Mesodermal cell (in vitro differentiated cells): Measurements from ENCODE around the gene MRPS31. TPM values are rescaled to one million over a fixed set of nuclear protein-coding genes. Genes with fewer than 3 reads are reported as not detected.

Experiments used
- H3K27ac ChIP-seq: 2 replicates; pipeline ENCODE4 v1.7.0; 2013; ENCODE audit warnings: mild to moderate bottlenecking, low read depth, low read length, moderate library complexity; ENCODE audit not compliant: severe bottlenecking
- H3K36me3 ChIP-seq: 2 replicates; pipeline ENCODE4 v1.7.1; 2013; ENCODE audit warnings: mild to moderate bottlenecking, low read length, moderate library complexity; ENCODE audit not compliant: control insufficient read depth, insufficient read depth
- H3K4me1 ChIP-seq: one replicate; pipeline ENCODE4 v1.7.1; 2013; ENCODE audit warnings: mild to moderate bottlenecking, low read length; ENCODE audit not compliant: insufficient read depth, control insufficient read depth, poor library complexity, severe bottlenecking
- H3K4me3 ChIP-seq: 2 replicates; pipeline ENCODE4 v1.7.0; 2013; ENCODE audit warnings: low read length, control low read depth, mild to moderate bottlenecking; ENCODE audit not compliant: insufficient read depth, poor library complexity, severe bottlenecking; ENCODE audit errors: extremely low read depth
- H3K9me3 ChIP-seq: 2 replicates; pipeline ENCODE4 v1.7.1; 2013; ENCODE audit warnings: mild to moderate bottlenecking, low read length, moderate library complexity; ENCODE audit not compliant: control insufficient read depth
- WGBS, 2 experiments: methylation state at CpG; one replicate each; pipeline ENCODE4 v1.1.5; 2013; ENCODE audit warnings: missing lambda C conversion rate in 2 of 2; ENCODE audit not compliant: insufficient coverage in 2 of 2; 5-methylcytosine and 5-hydroxymethylcytosine counted together
- polyA plus RNA-seq, 2 experiments: library from polyadenylated mRNA; stranded (reverse); fragments of 50-300 nt; gene quantifications; one replicate each; pipeline ENCODE4 v1.2.3, GENCODE V29; 2013

Gene MRPS31
- polyA plus RNA-seq (2013, experiment 1 of 2), result 23.2 TPM
- polyA plus RNA-seq (2013, experiment 2 of 2), result 32.6 TPM

DNA sequence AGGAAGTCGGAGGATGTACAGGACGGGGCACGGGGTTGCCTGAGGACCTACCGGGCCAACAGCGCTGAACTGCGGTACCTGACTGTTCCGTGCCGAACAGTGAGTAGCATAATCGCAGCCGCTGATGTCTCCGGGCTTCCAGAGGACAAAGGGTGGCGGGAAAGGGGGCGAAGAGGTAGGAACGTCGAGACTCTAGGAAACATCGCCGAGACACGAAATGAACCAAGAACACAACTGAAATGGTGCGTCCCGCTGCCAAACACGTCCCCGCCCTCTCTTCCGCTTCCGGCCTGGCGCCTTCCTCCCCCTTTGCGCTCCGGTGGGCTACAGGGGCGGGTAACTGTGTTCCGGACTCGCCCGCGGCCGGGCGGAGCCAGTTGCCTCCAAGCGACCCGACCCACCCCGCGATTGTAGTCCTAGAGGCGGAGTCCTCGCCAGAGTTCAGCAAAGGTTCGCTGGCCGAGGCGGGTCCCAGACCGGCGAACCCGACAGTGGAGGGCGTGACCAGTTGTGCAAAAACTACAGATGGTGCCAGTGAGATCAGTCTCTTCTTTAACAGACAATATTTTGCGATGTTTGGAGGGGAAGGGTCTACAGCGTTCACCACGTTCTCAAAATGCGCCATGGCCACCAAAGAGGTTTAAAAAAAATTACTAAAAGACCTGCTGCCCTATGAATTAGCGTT is at the start of gene MRPS31:
MRPS31 (minus strand) TSS at position 257 of the 685 bp plus-strand sequence; CDS start at position 203, 54 bp downstream.
- peak within 1 kb of the TSS; percentile 82 for H3K27ac ChIP-seq
- peak within 1 kb of the TSS; percentile 90 for H3K4me3 ChIP-seq
- H3K4me1 ChIP-seq, result no peaks in the 10 kb centered on the region
- H3K36me3 ChIP-seq, result peaks cover 10% of the 10 kb centered on the region
- H3K9me3 ChIP-seq, result no peaks in the 10 kb centered on the region
- 1% methylated on average over 35 to 47 of the region's 52 CpGs for WGBS, 2 experiments

DNA sequence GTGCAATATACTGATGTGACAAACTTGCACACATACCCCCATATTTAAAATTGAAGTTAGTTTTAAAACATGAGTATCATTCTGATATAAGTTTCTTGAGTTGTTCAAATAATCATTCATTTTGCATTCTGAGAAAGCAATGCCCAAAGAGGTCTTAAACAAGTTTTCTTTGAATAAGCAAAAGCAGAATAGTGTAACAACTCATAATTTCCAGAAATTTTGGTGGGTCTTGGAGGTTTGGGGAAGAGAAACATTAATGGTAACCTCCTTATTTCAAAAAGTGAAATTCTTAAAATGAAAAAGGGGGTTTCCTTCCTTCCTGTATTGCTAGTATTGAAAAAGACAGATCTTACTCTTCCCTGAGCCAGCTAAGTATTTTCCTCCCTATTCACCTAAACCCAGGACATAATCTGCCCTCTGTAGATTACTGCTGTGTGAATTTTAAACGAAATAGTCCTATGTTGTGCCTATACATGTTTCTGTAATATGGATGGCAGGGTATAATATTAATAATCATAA is 48.9 kb upstream of the MRPS31 start:
- WGBS, 2 experiments, result no CpG with 5 or more reads among the region's 1 CpG

DNA sequence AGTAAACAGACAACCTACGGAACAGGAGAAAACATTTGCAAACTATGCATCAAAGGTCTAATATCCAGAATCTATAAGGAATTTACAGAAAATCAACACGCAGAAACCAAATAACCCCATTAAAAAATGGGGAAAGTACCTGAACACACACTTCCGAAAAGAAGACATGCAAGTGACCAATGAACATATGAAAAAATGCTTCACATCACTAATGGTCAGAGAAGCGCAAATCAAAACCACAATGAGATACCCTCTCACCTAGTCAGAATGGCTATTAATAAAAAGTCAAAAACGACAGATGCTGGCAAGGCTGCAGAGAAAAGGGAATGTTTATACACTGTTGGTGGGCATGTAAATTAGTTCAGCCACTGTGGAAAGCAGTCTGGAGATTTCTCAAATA is 47.9 kb upstream of the MRPS31 start:
- Histone ChIP-seq H3K36me3 (peaks cover 6% of the 10 kb centered on the region), H3K27ac (no peak overlapping the region), H3K9me3 (peaks cover 5% of the 10 kb centered on the region), H3K4me3 (no peak overlapping the region), H3K4me1 (no peaks in the 10 kb centered on the region)
- 80 to 100% methylated on average over 2 to 3 of the region's 5 CpGs for WGBS, 2 experiments

More for the DNA sequence above, 48.9 kb upstream of the MRPS31 start:
- Histone ChIP-seq H3K36me3 (no peaks in the 10 kb centered on the region), H3K4me3 (no peak overlapping the region), H3K27ac (no peak overlapping the region), H3K4me1 (no peaks in the 10 kb centered on the region), H3K9me3 (peaks cover 5% of the 10 kb centered on the region)

DNA sequence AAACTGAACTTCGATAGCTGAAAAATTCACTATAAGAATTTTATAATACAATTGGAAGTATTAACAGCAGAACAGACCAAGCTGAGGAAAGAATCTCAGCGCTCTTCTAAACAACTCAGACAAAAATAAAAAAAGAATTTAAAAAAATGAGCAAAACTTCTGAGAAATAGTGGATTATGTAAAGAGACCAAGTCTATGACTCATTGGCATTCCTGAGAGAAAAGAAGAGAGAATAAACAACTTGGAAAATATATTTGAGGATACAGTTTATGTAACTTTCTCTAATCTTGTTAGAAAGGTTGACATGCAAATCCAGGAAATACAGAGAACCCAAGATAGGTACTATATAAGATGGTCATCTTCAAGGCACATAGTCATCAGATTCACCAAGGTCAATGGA is 43.8 kb upstream of the MRPS31 start:
- peaks cover 5% of the 10 kb centered on the region for H3K9me3 ChIP-seq
- H3K36me3 ChIP-seq, result peaks cover 41% of the 10 kb centered on the region
- H3K27ac ChIP-seq, result no peak overlapping the region
- no peaks in the 10 kb centered on the region for H3K4me1 ChIP-seq
- WGBS, 2 experiments, result no CpG with 5 or more reads among the region's 2 CpGs
- H3K4me3 ChIP-seq, result no peak overlapping the region

DNA sequence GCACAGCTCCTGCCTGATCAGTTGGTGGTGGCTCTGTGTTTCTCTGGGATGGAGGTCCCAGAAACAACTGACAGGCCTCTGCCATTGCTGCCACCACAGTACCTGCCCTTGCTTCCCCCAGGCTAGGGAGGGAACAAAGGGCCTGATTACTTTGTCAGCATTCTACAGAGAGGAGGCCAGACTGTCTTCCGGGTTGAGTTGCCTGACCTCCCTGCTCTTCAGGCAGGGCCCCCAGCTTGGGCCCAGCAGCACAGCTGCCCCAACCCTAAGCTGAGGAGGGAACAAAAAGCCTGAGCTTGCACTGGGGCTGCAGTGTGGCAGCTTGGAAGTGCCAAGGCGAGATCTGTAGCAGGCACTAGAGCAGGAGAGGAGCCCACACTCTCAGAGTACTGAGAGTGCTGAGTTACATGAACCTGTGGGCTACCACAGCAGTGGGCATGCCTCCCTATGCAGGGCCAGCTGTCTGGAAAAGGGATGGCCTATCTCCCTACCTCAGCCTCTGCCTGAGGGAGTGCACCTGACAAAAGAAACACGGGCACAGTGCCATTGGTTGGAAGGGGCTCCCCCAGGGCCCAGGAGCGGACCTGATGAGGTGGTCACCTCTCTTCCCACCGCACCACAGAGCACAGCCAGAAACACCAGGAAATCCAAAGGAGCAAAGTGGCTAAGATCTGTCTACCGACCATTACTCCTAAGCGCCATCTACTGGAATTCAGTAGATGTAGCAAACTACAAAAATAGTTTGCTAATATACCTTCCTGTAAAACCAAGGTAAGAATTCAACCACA is 42.9 kb upstream of the MRPS31 start:
- 72 to 86% methylated on average over 4 to 6 of the region's 7 CpGs for WGBS, 2 experiments
- H3K27ac ChIP-seq, result no peak overlapping the region
- peaks cover 5% of the 10 kb centered on the region for H3K9me3 ChIP-seq
- no peaks in the 10 kb centered on the region for H3K4me1 ChIP-seq
- H3K36me3 ChIP-seq, result peaks cover 51% of the 10 kb centered on the region
- H3K4me3 ChIP-seq, result no peak overlapping the region

DNA sequence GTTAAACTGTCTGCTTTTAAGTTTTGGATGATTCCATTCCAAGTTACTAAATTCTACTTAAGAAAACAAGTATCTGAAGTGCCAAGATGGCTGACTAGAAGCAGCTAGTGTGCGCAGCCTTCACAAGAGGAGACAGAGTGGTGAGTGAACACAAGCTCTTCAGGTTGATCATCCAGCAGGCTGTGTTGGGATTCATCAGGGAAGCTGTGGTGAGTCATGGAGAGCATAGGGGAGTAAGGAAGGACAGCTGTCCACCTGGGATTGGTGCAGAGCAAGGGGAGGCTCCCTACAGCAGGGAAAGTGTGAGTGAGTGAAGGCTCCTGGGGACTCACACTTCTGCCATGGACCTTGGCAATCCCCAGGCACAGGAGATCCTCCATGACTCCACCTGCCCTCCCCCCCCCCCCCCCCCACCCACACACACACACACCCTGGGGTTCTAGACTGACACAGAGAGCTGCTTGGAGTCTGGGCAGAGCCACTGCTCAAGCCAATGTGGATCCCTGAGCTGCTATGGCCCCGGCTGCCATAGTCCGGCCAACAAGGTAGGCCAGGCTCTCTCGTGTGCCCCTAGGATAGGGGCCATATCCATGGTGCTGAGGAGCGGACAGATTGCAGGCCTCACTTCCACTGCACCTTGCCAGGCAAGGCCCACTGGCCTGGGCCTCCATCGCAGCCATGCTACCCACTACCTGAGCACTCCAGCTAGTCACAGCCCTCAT is 41.9 kb upstream of the MRPS31 start:
- no peak overlapping the region for H3K27ac ChIP-seq
- H3K4me1 ChIP-seq, result no peaks in the 10 kb centered on the region
- H3K36me3 ChIP-seq, result peaks cover 59% of the 10 kb centered on the region
- no peak overlapping the region for H3K4me3 ChIP-seq
- WGBS, 2 experiments, result 95 to 100% methylated on average over 5 to 6 of the region's 6 CpGs
- H3K9me3 ChIP-seq, result peaks cover 5% of the 10 kb centered on the region

DNA sequence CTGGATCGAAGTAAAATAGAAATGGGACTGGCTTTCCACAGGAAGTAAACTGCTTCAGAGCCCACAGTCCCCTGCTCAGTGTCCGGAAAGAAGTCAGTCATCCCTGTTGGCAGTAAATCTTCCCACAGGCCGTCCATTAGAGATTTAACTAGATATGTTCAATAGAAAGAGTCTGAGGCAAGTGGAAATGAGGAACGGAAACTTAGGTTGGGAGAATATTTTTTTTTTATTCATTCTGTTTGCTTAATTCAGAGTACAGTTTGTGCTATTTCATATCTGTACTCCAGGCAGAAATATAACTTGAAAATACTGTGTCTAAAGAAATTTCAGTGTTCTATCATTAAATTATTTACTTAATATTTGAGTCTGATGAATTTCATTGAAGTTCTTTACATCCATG is 41.1 kb upstream of the MRPS31 start:
- WGBS, 2 experiments, result 100% methylated on average over 2 of the region's 4 CpGs; no CpG with 5 or more reads in 1 of the 2 experiments
- no peak overlapping the region for H3K4me3 ChIP-seq
- H3K36me3 ChIP-seq, result peaks cover 67% of the 10 kb centered on the region
- H3K4me1 ChIP-seq, result no peaks in the 10 kb centered on the region
- no peak overlapping the region for H3K27ac ChIP-seq
- H3K9me3 ChIP-seq, result peaks cover 5% of the 10 kb centered on the region

DNA sequence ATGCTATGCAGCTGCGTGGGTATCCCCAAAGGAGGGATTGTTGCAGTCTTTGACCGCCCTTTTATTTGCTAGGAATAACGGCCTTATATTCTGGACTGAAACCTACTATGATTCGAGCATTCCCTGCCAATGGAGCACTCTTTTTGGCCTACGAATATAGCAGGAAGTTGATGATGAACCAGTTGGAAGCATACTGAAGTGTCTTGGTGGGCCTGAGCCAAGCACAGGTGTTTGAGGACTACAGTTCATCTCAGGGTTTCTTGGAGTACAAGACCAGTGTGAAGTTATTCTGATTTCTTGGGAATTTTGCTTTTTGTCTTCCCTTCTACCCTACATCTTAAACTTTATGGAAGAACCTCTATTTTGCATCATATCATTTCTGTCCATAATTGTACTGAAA is 38.5 kb upstream of the MRPS31 start:
- H3K36me3 ChIP-seq, result peaks cover 88% of the 10 kb centered on the region
- H3K4me1 ChIP-seq, result no peaks in the 10 kb centered on the region
- H3K4me3 ChIP-seq, result no peak overlapping the region
- 90 to 97% methylated on average over 5 of the region's 5 CpGs for WGBS, 2 experiments
- no peaks in the 10 kb centered on the region for H3K9me3 ChIP-seq
- H3K27ac ChIP-seq, result no peak overlapping the region

DNA sequence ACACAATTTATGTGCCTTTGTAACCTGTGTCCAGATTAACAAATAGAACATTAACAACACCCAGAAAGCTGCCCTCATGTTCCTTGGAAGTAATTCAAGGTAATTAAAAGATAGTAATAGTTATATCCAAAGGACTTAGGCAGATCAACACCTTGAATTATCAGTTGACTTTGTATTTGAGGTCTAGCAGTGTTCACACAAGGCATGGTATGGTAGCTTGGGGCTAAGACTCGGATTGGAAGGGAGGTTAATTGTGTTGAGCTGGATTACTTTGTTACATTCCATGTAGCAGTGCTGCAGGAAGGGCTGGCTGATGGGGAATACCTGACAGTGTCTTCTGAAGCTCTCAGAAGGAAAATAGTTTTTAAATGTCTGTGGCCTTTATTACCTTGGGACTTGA is 35.3 kb upstream of the MRPS31 start:
- 67 to 100% methylated on average over 1 of the region's 1 CpG for WGBS, 2 experiments
- peaks cover 84% of the 10 kb centered on the region for H3K36me3 ChIP-seq
- no peak overlapping the region for H3K27ac ChIP-seq
- H3K9me3 ChIP-seq, result no peaks in the 10 kb centered on the region
- no peaks in the 10 kb centered on the region for H3K4me1 ChIP-seq
- H3K4me3 ChIP-seq, result no peak overlapping the region

DNA sequence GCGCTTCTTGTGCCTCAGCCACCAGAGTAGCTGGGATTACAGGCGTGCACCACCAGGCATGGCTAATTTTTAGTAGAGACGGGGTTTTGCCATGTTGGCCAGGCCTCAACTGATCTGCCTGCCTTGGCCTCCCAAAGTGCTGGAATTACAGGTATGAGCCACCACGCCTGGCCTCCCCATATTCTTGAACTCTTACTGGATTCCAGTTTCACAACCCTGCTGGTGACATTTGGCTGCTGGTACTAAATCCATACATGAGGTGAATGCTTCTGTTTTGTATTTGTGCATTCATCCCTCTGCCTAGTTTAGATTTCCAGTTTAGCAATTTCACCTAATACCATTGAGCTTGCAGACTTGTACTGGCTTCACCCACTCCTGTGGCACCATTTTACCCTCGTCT is 32.3 kb upstream of the MRPS31 start:
- Histone ChIP-seq H3K4me1 (no peaks in the 10 kb centered on the region), H3K27ac (no peak overlapping the region), H3K36me3 (peaks cover 81% of the 10 kb centered on the region), H3K4me3 (no peak overlapping the region), H3K9me3 (no peaks in the 10 kb centered on the region)
- 89 to 94% methylated on average over 4 of the region's 5 CpGs for WGBS, 2 experiments
